GF-D8 (cell line): ENCODE data around the gene UBE2E2.

ENCODE experiments used
- DNase-seq: peaks from one replicate; lab custom pipeline; 2025; lab: John Stamatoyannopoulos, UW

The UBE2E2 gene

DNA sequence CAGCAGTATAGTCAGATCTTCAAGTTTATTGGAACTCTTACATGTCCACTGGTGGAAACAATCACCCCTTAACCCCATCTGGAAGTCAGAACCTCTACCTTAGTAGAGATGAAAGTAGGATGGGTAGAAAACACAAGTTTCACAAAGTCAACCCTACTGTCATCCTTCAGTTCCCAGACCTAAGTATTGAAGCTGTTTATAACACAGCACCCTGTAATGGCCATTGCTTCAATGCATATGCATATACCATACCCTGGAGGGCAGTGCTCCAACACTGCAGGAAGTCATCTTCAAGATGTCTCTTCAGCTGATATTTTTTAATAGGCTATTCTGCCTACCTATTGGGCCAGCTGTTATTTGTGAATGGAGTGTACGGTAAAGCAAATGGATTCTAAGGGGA, 241.3 kb downstream of the UBE2E2 start:
- DNase-seq: no peak

DNA sequence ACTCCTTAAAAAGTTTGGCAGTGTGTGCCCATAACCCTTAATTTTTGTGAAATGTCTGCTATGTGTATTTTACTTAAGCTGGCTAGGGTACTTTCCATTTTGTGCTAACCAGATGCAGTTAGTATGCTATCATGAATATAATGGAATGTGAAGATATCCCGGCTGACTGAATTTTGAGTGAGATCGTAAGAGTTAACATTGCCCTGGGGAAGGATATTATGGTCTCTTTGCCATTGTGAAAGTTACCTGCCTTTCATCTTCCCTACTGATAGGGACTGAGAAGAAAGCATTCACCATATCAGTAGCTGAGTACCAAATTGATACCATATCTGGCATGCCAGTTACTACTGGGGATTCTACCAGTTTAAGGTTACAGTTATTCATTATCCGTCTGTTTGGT, 243.2 kb downstream of the UBE2E2 start:
- DNase-seq: no peak

DNA sequence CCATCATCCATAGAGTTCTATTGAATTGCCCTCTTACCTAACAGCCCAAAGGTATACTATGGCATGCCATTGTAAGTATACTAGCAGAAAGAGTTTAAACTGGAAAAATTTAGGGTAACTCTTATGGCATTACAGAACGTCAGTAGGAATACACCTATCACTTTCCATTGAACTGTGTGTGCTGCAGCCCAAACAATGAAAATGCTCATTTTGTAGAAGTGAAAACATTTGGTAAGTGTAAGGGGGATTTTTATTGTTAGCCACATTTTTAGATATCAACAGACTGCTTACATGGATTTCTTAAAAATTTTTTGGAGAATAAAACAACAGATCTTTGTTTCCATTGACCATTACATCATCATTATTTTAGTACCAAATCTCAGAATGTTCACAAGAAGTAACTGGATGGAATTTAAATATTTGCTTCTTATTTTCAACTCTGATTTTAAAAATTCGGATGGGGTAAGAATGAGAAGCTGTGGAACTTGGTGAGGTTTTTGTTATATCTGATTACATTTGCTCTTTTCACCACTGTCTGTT, 245.9 kb downstream of the UBE2E2 start:
- DNase-seq: no peak

DNA sequence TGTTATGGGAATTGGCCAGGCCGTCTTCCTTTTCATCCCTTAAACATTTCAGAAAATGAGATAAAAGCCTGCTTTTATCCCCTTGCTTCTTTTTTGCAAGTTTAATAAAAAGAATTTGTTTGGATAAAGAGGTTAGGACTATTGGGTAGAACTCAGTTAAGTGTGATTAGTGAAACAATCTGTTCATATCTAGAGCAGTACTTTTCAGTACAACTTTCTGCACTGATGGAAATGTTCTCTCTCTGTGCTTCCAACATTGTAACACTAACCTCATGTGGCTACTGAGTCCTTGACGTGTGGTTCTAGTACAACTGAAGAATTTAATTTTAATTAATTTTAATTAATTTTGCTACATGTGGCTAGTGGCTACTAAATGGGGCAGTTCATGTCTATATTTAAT, 246.9 kb downstream of the UBE2E2 start:
- no peak for DNase-seq

DNA sequence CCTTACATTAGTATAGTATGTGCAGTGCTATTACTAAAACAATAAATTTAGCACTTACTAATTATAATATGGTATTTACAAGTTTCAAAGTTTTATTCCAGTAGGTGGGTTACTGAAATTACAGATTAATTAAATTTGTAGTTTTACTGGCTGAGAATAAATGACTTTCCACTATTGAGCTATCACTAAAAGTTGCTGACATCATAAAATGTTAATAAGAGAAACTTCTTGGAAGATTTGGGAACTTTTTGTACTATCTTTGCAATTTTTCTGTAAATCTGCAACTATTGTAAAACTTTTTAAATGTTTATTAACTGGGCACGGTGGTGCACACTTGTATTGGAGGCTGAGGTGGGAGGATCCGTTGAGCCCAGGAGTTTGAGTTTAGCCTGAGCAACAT, 247.7 kb downstream of the UBE2E2 start:
- DNase-seq: no peak

DNA sequence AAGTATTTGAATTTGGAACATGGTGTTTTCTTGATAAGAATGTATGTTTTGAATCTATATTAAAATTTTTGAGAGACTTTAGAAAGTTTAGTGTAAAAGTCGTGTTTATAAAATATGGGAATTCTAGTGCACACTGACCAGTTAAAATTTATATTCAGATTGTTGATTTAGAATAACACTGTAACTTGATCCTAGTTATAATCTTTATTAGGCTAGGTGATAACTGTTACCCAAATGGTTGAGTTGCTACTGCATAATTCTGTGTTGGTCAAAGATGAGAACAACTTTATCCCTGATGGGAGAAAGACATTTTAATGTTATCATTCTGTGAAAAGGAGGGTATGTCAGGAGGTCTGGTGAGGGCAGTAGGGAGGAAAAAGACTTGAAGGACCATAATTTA, 249.3 kb downstream of the UBE2E2 start:
- DNase-seq: no peak

DNA sequence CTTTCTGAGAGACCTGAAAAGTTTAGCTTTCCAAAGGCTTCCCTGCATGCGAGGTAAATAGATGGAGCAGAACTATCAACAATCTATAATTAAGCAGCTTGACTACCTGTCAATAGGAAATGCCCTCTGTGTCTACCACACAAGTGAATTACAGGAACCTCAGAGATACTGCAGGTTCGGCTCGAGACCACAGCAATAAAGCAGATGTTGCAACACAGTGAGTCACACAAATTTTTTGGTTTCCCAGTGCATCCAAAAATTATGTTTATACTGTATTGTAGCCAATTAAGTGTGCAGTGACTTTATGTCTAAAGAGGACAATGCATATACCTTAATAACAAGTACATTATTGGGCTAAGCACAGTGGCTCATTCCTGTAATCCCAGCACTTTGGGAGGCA, 252.0 kb downstream of the UBE2E2 start:
- peak; percentile 29 for DNase-seq

DNA sequence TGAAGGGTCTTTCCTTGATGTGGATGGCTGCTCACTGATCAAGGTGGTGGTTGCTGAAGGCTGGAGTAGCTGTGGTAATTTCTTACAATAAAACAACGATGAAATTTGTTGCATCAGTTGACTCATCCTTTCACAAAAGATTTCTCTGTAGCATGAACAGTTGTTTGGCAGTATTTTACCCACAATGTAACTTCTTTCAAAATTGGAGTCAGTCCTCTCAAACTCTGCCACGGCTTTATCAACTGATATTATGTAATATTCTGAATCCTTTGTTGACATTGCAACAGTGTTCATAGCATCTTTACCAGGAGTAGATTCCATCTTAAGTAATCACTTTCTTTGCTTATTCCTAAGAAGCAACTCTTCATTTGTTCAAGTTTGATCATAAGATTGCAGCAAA, 252.6 kb downstream of the UBE2E2 start:
- no peak for DNase-seq

DNA sequence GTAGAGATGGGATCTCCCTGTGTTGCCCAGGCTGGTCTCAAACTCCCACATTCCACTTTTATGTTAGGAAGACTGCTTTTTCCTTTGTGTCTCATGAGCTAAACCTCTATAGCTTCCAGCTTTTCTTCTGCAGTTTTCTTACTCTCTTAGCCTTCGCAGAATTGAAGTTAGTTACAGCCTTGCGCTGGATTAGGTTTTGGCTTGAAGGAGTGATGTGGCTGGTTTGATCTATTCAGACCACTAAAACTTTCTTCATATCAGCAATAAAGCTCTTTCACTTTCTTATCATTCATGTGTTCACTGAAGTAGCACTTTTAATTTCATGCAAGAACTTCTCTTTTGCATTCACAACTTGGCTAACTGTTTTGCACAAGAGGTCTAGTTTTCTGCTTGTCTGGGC, 254.6 kb downstream of the UBE2E2 start:
- DNase-seq: no peak

DNA sequence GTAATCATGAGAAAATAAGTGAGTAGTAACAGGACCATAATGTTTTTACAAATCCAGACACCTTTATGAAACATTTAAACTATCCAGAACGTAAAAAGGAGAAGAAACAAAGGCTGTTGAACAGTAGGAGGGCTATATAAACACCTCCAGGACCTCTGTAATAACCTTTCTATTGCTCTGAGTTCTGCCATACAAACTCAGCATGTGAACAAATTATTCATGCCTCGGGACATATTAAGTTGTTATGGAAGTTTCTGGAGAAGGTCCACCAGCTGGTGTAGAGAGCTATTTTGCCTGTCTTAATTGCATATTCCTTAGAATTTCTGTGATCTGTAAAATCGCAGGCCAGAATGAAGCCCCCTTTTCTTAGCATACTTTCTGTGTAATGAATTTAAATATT, 256.3 kb downstream of the UBE2E2 start:
- no peak for DNase-seq

DNA sequence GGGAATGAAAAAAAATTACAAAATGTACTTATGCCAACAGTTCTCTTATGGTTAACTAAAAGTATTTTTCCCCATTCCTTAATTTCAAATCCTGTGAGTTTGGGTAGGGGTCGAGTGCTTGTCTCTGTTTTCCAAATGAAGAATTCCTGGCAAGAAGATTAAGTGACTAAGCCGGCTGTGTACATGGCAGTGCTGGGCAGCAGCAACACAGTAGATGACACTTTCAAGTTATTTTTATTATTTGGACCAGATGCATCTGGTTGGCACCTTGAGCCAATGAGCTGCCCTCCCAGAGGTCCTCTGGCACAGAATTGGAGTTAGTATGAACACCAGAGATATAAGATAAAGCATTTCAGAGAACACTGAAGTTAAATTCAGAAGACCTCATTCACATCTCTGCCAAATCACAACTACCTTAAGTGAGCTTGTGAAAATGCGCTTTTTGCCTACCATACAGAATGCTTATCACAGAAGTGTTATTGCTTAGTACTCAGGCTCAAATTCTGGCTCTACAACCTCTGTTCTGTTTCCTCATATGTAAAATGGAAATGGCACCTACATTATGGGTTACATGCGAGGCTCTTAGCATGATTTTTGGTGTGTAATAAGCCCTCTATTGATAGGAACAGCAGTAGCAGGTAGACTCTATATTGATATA, 256.9 kb downstream of the UBE2E2 start:
- no peak for DNase-seq

DNA sequence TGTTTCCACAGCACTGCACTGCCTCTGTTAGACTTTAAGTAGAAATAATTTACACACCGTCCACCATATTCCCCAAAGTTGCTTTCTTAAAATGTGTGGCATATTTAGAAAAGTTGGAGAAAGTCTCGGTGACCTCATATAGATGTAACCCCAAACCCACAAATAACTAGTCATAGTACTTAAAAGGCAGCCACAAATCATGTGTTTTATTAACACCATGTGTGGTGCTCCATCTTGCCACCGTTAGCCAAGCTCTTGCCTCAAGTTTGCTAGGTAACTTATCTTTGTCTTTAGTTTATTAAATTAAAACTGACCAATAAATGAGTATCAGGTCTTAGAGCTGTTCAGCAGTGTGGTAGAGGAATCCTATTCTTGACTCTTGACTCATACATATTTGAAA, 257.9 kb downstream of the UBE2E2 start:
- no peak for DNase-seq

DNA sequence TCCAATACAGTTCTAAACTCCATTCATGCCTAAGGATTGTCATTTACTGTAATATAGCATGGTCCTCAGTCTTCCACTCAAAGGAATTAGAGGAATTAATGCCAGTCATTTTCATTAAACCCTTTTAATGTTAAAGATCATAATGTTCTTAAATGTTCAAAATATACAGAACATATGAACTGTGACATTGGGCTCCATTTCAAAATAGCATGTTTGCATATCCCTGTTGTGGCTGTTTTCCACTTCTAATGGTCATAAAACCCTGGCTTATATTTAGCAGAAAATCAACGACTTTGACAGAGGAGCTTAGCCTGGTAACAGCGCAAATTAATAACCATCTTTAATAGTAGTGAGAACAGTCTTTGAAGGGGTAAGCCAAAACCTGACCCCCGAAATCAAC, 260.7 kb downstream of the UBE2E2 start:
- DNase-seq: no peak

DNA sequence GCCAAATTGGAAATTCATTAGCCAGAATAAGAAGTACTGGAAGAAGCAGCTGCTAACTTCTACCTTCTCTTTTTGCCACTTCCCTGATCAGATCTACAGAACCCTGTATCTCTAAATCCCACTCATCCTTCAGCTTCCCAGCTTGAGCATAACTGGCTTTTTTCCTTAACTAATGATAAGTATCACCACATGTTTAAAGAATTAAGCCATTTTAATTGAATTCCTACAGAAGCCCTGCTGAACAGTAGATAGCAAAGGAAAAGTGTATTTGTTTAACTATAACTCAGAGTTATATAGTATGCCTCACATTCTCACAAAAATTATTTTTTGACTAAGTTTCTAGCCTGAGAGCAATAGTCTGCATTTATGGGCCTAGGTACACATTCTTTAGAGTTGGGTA, 262.4 kb downstream of the UBE2E2 start:
- no peak for DNase-seq

DNA sequence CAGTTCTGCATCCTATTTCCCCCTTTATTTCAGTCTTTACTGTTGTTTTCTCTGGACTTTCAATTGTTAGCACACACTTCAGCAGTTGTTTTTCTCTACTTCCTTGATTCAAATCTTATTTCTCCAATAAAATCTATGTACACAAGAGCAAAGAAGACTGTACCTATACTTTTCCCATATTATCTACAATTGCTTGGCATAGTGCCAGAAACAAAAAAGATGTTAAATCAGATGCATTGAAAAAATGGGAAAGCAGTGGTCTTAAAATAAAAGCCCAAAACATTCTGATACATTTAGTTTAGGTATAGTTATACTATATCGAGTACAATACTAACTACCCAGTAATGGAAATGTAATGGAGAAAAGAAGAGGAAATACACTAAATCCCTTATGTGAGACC, 265.1 kb downstream of the UBE2E2 start:
- DNase-seq: no peak

DNA sequence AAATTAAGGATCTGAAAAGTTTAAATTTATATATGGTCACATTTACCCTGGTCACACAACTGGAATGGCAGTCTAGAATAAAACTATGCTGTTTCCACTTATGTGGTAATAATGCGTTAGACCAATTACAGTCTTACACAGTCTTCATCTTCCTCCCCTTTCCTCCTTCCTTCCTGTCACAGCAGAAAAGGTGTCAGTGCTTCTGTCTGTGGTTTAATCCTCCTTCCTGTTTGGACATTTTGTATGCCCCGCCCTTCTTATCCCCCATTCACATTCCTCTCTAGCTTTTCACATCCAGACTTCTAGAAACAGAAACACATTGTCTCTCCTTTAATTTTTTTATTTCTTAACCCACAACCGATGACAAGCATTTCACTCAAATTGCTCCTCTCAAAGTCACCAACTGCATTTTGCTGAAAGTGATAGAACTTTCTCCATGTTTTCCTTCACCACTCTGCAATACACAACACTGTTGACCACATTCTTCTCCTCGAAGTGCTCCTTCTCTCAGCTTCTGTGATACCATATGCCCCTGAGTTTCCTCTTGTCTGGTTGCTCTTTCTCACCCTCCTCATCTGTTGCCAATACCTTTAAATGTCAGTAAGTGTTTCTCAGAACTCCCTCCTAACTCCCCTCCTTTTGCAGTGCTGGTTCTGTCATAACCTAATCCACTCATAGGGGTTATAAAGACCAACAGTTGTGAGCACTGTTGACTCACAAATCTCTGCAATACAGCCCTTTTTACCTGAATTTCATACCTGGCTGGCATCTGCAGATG, 271.6 kb downstream of the UBE2E2 start:
- peak; percentile 48 for DNase-seq

DNA sequence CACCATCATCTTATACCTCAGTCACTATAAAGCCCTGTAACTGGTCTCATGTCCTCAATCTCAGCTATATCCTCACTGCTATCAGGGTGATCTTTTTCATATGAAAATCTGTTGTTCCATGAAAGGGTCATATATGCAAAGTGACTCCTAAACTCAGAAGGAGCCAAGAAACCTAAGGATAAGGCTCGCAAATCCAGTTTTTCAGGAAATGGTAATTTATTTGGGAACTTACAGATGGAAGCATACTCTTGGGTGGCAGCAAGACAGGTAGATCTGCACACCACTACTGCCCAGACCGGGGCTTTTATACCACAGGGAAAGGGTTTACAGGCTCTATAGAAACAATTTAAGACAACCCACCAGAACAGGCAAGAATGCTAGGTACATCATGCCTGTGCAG, 272.3 kb downstream of the UBE2E2 start:
- DNase-seq: no peak

DNA sequence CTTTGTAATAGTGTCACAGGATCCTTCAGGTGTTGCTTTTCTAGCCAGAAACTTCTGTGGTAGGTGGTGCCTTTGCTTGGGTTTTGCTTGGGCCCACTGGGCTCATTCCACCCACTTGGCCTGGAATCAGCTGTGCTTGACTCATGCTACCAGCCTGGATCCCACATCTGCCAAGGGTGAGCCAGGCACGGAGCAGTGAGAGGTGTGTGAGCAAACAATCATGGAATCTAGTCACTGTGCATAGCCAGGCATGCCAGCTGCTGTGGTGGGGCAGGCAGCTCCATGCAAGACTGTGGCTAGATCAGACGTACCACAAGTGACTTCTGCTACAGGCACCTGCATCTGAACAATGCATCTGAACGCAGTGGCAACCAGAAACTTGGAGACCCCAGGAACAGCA, 275.9 kb downstream of the UBE2E2 start:
- DNase-seq: no peak

DNA sequence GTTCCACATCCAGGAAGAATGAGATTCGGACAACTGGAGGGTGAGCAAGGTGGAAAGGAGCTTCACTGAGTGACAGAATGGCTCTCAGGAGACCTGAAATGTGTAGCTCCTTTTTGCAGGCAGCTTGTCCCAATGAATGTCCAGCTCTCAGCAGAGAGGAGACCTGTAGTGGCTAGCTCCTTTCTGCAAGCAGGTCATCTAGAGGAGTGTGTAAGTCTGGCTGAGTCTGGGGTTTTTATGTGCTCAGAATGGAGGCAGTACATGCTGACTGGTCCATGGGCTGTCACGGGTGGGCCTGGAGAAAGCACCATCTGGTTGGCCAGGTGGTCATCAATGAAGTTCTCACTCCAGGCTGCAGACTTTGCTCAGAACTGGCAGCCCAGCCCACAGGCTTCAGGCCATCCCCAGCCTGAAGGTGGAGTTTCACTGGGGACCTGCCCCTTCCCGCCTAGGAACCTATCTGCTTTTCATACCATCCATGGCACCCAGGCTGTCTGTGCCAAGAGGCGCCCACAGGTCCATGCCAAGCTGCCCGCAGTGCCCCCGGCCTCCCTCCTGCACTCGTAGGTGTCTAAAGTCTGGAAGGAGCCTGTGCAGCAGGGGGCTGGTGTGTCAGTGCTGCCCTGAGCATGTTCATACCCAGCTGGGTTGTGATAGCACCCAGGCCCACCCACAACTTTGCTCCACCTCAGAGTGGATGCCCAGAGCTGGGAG, 276.6 kb downstream of the UBE2E2 start:
- DNase-seq: no peak

DNA sequence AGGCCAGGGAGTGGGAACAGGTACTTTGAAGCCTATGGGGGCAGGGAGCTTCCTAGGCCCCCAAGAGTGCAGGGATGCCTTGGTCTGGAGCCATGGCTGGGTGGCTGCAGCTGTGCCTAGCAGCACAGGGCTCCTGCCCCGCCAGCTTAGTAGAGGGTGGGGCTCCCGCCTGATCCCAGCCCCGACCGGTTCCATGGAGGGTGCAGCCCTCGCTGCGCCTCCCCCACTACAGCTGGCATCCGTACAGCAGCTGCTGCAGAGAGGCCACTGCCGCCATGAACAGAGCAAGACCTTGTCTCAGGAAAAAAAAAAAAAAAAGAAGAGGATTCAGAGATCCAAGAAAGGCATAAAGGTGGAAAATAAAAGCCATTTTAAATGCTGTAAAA, 277.2 kb downstream of the UBE2E2 start:
- no peak for DNase-seq

DNA sequence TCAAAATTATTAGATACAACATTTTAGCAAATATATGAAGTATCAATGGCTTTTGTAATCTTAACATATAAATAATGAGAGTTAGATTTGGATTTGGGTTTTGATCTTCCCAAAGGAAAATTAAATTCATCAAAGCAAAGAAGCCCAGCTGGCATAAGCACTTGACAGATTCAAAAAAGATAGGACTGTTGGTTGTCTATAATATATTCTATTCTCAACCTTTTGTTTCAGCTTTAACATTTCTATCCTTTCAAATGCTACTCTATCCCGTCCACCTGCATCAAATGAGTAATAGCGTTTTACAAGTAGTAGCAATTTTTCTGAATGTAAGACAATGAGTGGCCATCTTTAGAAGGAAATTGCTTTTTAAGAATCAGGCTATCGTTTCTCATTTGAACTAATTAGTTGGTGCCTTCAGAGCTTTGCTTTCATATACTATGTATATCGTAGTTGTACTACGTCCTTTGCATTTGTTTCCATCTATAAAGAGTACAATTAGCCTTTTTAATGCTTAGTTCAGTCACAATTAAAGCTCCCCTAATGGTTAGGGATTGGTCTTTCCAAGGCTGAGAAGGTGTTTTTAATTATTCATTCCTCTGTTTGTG, 278.0 kb downstream of the UBE2E2 start:
- DNase-seq: no peak

DNA sequence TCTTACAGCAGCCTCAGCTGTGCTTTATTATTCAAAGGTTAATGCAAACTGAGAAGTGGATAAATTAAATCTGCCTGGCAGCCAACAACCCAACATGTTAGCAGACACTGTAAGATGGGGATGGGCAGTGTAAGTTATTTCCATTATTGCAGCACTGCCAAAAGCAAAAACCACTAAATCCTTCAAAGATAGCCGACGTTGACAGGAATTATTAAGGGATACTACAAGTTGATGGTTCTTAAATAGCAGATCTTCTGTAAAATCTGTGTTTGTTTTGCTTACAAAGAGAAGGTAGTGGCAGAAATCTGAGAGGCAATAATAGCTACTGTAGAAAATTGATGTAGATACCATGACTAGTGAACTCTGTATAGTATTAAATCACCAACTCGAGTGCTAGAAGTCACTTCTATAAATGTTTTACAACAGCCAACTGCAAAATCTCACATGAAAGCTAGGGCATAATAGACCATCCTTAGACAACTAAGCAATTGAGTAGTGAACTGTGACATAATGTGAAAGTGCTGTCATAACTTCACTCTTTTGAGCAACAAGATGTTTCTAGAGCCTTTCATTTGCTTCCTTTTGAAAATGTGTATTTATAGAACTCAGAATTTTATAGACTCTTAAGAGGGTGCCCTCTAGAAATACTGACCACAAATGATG, 278.6 kb downstream of the UBE2E2 start:
- DNase-seq: no peak
